HEK293 (cell line): ENCODE data around the gene PACS1.

Source experiments
- CTCF ChIA-PET: fragments of 350-600 bp; formaldehyde crosslinking; extraction: SDS; loops from one replicate; lab custom pipeline; 2021; ENCODE audit warnings: antibody characterized with exemption; lab: Yijun Ruan, JAX
- POLR2A ChIA-PET: fragments of 300-600 bp; formaldehyde crosslinking; extraction: SDS; loops from one replicate; lab custom pipeline; 2020; ENCODE audit warnings: antibody characterized with exemption, inconsistent platforms; lab: Yijun Ruan, JAX
- H3K27ac ChIP-seq: fragments of 200-500 bp; sonication (Bioruptor generic); 2 replicates; pipeline ENCODE4 v1.5.1; 2014; ENCODE audit warnings: low read depth, low read length, control low read depth, inconsistent platforms; ENCODE audit errors: extremely low read depth
- H3K36me3 ChIP-seq, 2 experiments: fragments of 200-500 bp in 1 of 2; sonication (Bioruptor generic) in 1 of 2; 1 replicate in 1 of 2; 2 replicates in 1 of 2; pipeline ENCODE4 v1.5.1; 2014 to 2017; ENCODE audit warnings: inconsistent platforms in 2 of 2, low read length in 2 of 2; ENCODE audit not compliant: control insufficient read depth in 2 of 2, insufficient read depth in 1 of 2
- H3K4me1 ChIP-seq: fragments of 200-500 bp; sonication (Bioruptor generic); 2 replicates; pipeline ENCODE4 v1.5.1; 2014; ENCODE audit warnings: mild to moderate bottlenecking, low read length, inconsistent platforms; ENCODE audit not compliant: control insufficient read depth, insufficient read depth
- H3K4me3 ChIP-seq: 2 replicates; pipeline ENCODE4 v1.5.1; 2011; ENCODE audit warnings: low read depth, mild to moderate bottlenecking, control low read depth, low read length, moderate library complexity
- H3K9me3 ChIP-seq: fragments of 200-500 bp; sonication (Bioruptor generic); 2 replicates; pipeline ENCODE4 v1.5.1; 2014; ENCODE audit warnings: low read depth, low read length, inconsistent platforms; ENCODE audit not compliant: control insufficient read depth, insufficient read depth
- EGR2 ChIP-seq: fragments of 450-650 bp; formaldehyde crosslinking; IDR thresholded peaks from 2 replicates; pipeline ENCODE4 v1.5.1; 2016; ENCODE audit warnings: low read depth, missing biosample characterization, missing genetic modification characterization
- GLI2 ChIP-seq: fragments of 450-650 bp; formaldehyde crosslinking; IDR thresholded peaks from 2 replicates; pipeline ENCODE4; 2017; ENCODE audit warnings: missing biosample characterization, missing genetic modification characterization, low read depth, borderline replicate concordance
- GLIS1 ChIP-seq: fragments of 450-650 bp; formaldehyde crosslinking; IDR thresholded peaks from 2 replicates; pipeline ENCODE4 v1.5.1; 2016; ENCODE audit warnings: missing biosample characterization, missing genetic modification characterization
- GLIS2 ChIP-seq: fragments of 450-650 bp; formaldehyde crosslinking; IDR thresholded peaks from 2 replicates; pipeline ENCODE4 v1.5.1; 2016; ENCODE audit warnings: missing biosample characterization, missing genetic modification characterization
- HOXC10 ChIP-seq: sonication (generic); formaldehyde crosslinking; IDR thresholded peaks from 2 replicates; pipeline ENCODE4 v1.8.1; 2023; ENCODE audit warnings: mild to moderate bottlenecking, missing genetic modification reagents
- KLF9 ChIP-seq: fragments of 450-650 bp; formaldehyde crosslinking; IDR thresholded peaks from 2 replicates; pipeline ENCODE4 v1.5.1; 2016; ENCODE audit warnings: missing biosample characterization, missing genetic modification characterization, low read depth
- SP2 ChIP-seq: fragments of 450-650 bp; formaldehyde crosslinking; IDR thresholded peaks from 2 replicates; pipeline ENCODE4 v1.5.1; 2016; ENCODE audit warnings: missing biosample characterization, missing genetic modification characterization
- TCF7L2 ChIP-seq: IDR thresholded peaks from 2 replicates; pipeline ENCODE4 v1.6.1; 2011; ENCODE audit warnings: low read depth, mild to moderate bottlenecking, inconsistent platforms, low read length, moderate library complexity, borderline replicate concordance
- TRIM28 ChIP-seq: IDR thresholded peaks from 2 replicates; pipeline ENCODE4 v1.6.1; 2011; ENCODE audit warnings: low read length, control low read depth, borderline replicate concordance
- ZFHX2 ChIP-seq: fragments of 450-650 bp; formaldehyde crosslinking; conservative IDR thresholded peaks from 2 replicates; pipeline ENCODE4 v1.5.1; 2016; ENCODE audit warnings: missing biosample characterization, missing genetic modification characterization
- ZNF335 ChIP-seq: fragments of 450-650 bp; formaldehyde crosslinking; conservative IDR thresholded peaks from 2 replicates; pipeline ENCODE4 v1.5.1; 2016; ENCODE audit warnings: missing biosample characterization, missing genetic modification characterization
- ZNF404 ChIP-seq: fragments of 450-650 bp; formaldehyde crosslinking; IDR thresholded peaks from 2 replicates; pipeline ENCODE4 v1.5.1; 2017; ENCODE audit warnings: missing biosample characterization, missing genetic modification characterization
- ZNF530 ChIP-seq: fragments of 450-650 bp; formaldehyde crosslinking; IDR thresholded peaks from 2 replicates; pipeline ENCODE4 v1.5.1; 2016; ENCODE audit warnings: low read depth, missing biosample characterization, missing genetic modification characterization
- ZNF555 ChIP-seq: fragments of 450-650 bp; formaldehyde crosslinking; conservative IDR thresholded peaks from 2 replicates; pipeline ENCODE4 v1.5.1; 2017; ENCODE audit warnings: missing biosample characterization, mild to moderate bottlenecking, missing genetic modification characterization, inconsistent platforms
- ZNF600 ChIP-seq: fragments of 450-650 bp; formaldehyde crosslinking; IDR thresholded peaks from 2 replicates; pipeline ENCODE4 v1.5.1; 2016; ENCODE audit warnings: missing biosample characterization, missing genetic modification characterization
- TF ChIP-seq, protein P1 (sequence below): fragments of 450-650 bp; formaldehyde crosslinking; IDR thresholded peaks from 2 replicates; pipeline ENCODE4 v1.5.1; 2016; ENCODE audit warnings: missing biosample characterization, missing genetic modification characterization
- TF ChIP-seq, protein P2 (sequence below): fragments of 450-650 bp; formaldehyde crosslinking; IDR thresholded peaks from 2 replicates; pipeline ENCODE4 v1.5.1; 2016; ENCODE audit warnings: missing biosample characterization, missing genetic modification characterization
- TF ChIP-seq, protein P3 (sequence below): fragments of 450-650 bp; formaldehyde crosslinking; IDR thresholded peaks from 2 replicates; pipeline ENCODE4 v1.5.1; 2017; ENCODE audit warnings: missing biosample characterization, missing genetic modification characterization
- TF ChIP-seq, protein P4 (sequence below): fragments of 450-650 bp; formaldehyde crosslinking; IDR thresholded peaks from 2 replicates; pipeline ENCODE4 v1.5.1; 2016; ENCODE audit warnings: missing biosample characterization, missing genetic modification characterization
- TF ChIP-seq, protein P5 (sequence below): fragments of 450-650 bp; formaldehyde crosslinking; IDR thresholded peaks from 2 replicates; pipeline ENCODE4 v1.5.1; 2016; ENCODE audit warnings: missing biosample characterization, missing genetic modification characterization
- TF ChIP-seq, protein P6 (sequence below): fragments of 450-650 bp; formaldehyde crosslinking; IDR thresholded peaks from 2 replicates; pipeline ENCODE4 v1.5.1; 2017; ENCODE audit warnings: missing biosample characterization, missing genetic modification characterization

Gene PACS1

DNA sequence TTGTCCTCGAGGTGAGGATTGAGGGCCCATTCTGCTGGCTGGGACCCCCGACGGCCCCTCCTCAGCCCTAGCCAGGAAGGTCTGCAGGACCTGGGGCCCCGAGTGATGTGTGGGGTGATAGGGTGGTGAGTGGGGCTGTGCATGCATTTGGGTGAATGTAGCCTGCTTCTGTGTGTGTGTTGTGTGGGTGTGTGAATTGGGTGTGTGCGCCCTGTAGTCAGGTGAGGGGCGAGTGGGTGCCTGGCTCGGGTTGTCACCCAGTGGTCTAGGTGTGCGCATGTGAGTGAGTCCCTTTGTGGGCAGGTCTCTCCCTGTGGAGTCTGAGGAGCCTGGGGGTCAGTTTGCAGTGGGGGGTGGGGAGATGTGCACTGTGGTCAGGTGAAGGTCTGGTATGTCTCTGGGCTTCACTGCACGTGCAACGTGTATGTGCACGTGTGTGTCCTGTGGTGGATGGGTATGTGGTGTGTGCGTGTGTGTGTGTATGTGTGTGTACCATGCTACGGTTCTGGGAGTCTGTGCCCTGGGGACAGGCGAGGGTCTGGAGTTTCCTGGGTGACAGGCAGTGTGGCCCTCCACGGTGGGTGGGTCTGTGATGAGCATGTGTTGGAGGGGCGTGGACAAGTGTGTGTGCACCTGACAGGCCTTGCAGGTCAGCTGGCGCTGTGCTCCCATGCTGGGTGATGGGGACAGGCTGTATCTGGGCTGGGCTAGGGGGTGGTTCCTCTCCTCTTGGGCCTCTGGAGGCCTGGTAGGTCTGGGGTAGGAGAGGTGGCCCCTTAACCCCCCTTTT lies 222.7 kb downstream of the PACS1 start:
- H3K4me3 ChIP-seq: no peak overlapping the region
- POLR2A ChIA-PET: no interaction called here

More for the DNA sequence above, 222.7 kb downstream of the PACS1 start:
- Histone ChIP-seq H3K9me3 (no peaks in the 10 kb centered on the region), H3K27ac (no peak overlapping the region), H3K36me3 (no peaks in the 10 kb centered on the region), H3K4me1 (no peaks in the 10 kb centered on the region)
- CTCF ChIA-PET: interaction anchor here (0.5 kb wide), 1 partner anchor 19 kb away, joined by 4 read pairs; no protein-coding TSS in a partner anchor
- TF ChIP-seq GLIS2 (tag by site-specific recombination) (peak; percentile 36; the same call in 1 of the 2 replicates), ZNF600 (tag by site-specific recombination) (0 out of 2 replicates have a peak, but pooled peaks have one; percentile 28), ZFHX2 (tag by site-specific recombination) (peak; percentile 88), SP2 (tag by site-specific recombination) (peak; percentile 21; the same call in 1 of the 2 replicates), GLI2 (tag by site-specific recombination) (no peak), TRIM28 (no peak), GLIS1 (tag by site-specific recombination) (peak; percentile 19; the same call in 1 of the 2 replicates), EGR2 (tag by site-specific recombination) (peak; percentile 88), ZNF555 (no peak), HOXC10 (CRISPR knock-in tag) (no peak), ZNF404 (tag by site-specific recombination) (no peak), KLF9 (tag by site-specific recombination) (peak; percentile 31; the same call in 1 of the 2 replicates), ZNF530 (tag by site-specific recombination) (no peak), TCF7L2 (no peak), ZNF335 (tag by site-specific recombination) (peak; percentile 30; the same call in 1 of the 2 replicates)
- TF ChIP-seq, protein P1, sequence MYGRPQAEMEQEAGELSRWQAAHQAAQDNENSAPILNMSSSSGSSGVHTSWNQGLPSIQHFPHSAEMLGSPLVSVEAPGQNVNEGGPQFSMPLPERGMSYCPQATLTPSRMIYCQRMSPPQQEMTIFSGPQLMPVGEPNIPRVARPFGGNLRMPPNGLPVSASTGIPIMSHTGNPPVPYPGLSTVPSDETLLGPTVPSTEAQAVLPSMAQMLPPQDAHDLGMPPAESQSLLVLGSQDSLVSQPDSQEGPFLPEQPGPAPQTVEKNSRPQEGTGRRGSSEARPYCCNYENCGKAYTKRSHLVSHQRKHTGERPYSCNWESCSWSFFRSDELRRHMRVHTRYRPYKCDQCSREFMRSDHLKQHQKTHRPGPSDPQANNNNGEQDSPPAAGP (tag by site-specific recombination): no peak
- TF ChIP-seq, protein P2, sequence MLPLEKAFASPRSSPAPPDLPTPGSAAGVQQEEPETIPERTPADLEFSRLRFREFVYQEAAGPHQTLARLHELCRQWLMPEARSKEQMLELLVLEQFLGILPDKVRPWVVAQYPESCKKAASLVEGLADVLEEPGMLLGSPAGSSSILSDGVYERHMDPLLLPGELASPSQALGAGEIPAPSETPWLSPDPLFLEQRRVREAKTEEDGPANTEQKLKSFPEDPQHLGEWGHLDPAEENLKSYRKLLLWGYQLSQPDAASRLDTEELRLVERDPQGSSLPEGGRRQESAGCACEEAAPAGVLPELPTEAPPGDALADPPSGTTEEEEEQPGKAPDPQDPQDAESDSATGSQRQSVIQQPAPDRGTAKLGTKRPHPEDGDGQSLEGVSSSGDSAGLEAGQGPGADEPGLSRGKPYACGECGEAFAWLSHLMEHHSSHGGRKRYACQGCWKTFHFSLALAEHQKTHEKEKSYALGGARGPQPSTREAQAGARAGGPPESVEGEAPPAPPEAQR (tag by site-specific recombination): no peak
- TF ChIP-seq, protein P3, sequence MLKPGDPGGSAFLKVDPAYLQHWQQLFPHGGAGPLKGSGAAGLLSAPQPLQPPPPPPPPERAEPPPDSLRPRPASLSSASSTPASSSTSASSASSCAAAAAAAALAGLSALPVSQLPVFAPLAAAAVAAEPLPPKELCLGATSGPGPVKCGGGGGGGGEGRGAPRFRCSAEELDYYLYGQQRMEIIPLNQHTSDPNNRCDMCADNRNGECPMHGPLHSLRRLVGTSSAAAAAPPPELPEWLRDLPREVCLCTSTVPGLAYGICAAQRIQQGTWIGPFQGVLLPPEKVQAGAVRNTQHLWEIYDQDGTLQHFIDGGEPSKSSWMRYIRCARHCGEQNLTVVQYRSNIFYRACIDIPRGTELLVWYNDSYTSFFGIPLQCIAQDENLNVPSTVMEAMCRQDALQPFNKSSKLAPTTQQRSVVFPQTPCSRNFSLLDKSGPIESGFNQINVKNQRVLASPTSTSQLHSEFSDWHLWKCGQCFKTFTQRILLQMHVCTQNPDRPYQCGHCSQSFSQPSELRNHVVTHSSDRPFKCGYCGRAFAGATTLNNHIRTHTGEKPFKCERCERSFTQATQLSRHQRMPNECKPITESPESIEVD (tag by site-specific recombination): no peak
- TF ChIP-seq, protein P4, sequence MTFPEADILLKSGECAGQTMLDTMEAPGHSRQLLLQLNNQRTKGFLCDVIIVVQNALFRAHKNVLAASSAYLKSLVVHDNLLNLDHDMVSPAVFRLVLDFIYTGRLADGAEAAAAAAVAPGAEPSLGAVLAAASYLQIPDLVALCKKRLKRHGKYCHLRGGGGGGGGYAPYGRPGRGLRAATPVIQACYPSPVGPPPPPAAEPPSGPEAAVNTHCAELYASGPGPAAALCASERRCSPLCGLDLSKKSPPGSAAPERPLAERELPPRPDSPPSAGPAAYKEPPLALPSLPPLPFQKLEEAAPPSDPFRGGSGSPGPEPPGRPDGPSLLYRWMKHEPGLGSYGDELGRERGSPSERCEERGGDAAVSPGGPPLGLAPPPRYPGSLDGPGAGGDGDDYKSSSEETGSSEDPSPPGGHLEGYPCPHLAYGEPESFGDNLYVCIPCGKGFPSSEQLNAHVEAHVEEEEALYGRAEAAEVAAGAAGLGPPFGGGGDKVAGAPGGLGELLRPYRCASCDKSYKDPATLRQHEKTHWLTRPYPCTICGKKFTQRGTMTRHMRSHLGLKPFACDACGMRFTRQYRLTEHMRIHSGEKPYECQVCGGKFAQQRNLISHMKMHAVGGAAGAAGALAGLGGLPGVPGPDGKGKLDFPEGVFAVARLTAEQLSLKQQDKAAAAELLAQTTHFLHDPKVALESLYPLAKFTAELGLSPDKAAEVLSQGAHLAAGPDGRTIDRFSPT: 0 out of 2 replicates have a peak, but pooled peaks have one; percentile 9
- TF ChIP-seq, protein P5, sequence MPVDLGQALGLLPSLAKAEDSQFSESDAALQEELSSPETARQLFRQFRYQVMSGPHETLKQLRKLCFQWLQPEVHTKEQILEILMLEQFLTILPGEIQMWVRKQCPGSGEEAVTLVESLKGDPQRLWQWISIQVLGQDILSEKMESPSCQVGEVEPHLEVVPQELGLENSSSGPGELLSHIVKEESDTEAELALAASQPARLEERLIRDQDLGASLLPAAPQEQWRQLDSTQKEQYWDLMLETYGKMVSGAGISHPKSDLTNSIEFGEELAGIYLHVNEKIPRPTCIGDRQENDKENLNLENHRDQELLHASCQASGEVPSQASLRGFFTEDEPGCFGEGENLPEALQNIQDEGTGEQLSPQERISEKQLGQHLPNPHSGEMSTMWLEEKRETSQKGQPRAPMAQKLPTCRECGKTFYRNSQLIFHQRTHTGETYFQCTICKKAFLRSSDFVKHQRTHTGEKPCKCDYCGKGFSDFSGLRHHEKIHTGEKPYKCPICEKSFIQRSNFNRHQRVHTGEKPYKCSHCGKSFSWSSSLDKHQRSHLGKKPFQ (tag by site-specific recombination): peak; percentile 91
- TF ChIP-seq, protein P6, sequence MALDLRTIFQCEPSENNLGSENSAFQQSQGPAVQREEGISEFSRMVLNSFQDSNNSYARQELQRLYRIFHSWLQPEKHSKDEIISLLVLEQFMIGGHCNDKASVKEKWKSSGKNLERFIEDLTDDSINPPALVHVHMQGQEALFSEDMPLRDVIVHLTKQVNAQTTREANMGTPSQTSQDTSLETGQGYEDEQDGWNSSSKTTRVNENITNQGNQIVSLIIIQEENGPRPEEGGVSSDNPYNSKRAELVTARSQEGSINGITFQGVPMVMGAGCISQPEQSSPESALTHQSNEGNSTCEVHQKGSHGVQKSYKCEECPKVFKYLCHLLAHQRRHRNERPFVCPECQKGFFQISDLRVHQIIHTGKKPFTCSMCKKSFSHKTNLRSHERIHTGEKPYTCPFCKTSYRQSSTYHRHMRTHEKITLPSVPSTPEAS (tag by site-specific recombination): peak; percentile 79
